CD4-positive, alpha-beta T cell treated with Interleukin-6 at 100 ng/mL for 8 hours (primary cell): ENCODE results near the gene SYNPO2.

Experiments used
- DNase-seq: peaks from one replicate; pipeline ENCODE4 v3.0.0-alpha.2; 2020; ENCODE audit warnings: mixed read lengths, low spot score

SYNPO2 gene

GRCh38 chr4:119110121-119110520 lies 221.5 kb downstream of the SYNPO2 start:
- no peak for DNase-seq
